OCI-LY3 (cell line): ENCODE data around the gene EIF3A.

Source experiments
- H2AFZ ChIP-seq: fragments of 200-600, 300-600 bp; shearing (Covaris generic); 2 replicates; pipeline ENCODE4 v1.6.0; 2014; ENCODE audit warnings: antibody characterized with exemption, low read depth, low read length
- H3K27ac ChIP-seq: fragments of 200-600, 300-600 bp; sonication (generic); 2 replicates; pipeline ENCODE4 v1.5.1; 2014; ENCODE audit warnings: mild to moderate bottlenecking, low read length, moderate library complexity, mixed read lengths
- H3K27me3 ChIP-seq: fragments of 200-600, 300-600 bp; sonication (generic); 2 replicates; pipeline ENCODE4 v1.6.1; 2014; ENCODE audit warnings: low read depth, low read length, mixed read lengths
- H3K36me3 ChIP-seq: fragments of 200-600, 300-600 bp; sonication (generic); replicated peaks from 2 replicates; pipeline ENCODE3; 2014; ENCODE audit warnings: low read depth, low read length, mixed read lengths
- H3K4me1 ChIP-seq: fragments of 300-600, 200-600 bp; sonication (generic); 2 replicates; pipeline ENCODE4 v1.6.1; 2014; ENCODE audit warnings: low read length, mixed read lengths
- H3K4me2 ChIP-seq: fragments of 200-600, 300-600 bp; sonication (generic); 2 replicates; pipeline ENCODE4 v1.6.1; 2014; ENCODE audit warnings: low read length, mixed read lengths
- H3K4me3 ChIP-seq: fragments of 300-600, 200-600 bp; sonication (generic); 2 replicates; pipeline ENCODE4 v1.5.1; 2014; ENCODE audit warnings: antibody characterized with exemption, mild to moderate bottlenecking, low read length, moderate library complexity
- H3K79me2 ChIP-seq: fragments of 300-600, 200-600 bp; shearing (Covaris generic); 2 replicates; pipeline ENCODE4 v1.6.1; 2014; ENCODE audit warnings: mild to moderate bottlenecking, low read length, mixed read lengths
- H3K9ac ChIP-seq: fragments of 300-600, 200-600 bp; shearing (Covaris generic); 2 replicates; pipeline ENCODE4 v1.6.0; 2014; ENCODE audit warnings: mild to moderate bottlenecking, low read length, moderate library complexity
- H3K9me3 ChIP-seq: fragments of 200-600, 300-600 bp; shearing (Covaris generic); 2 replicates; pipeline ENCODE4 v1.6.1; 2014; ENCODE audit warnings: low read length, mixed read lengths; ENCODE audit not compliant: insufficient read depth
- H4K20me1 ChIP-seq: fragments of 200-600, 300-600 bp; sonication (generic); 2 replicates; pipeline ENCODE4 v1.6.1; 2016; ENCODE audit warnings: low read length, mixed read lengths; ENCODE audit not compliant: insufficient read depth
- CTCF ChIP-seq: fragments of 200-600, 300-600 bp; sonication (generic); IDR thresholded peaks from 2 replicates; pipeline ENCODE4 v1.5.1; 2014; ENCODE audit warnings: antibody characterized with exemption, low read length, low read depth
- EZH2phosphoT487 ChIP-seq: fragments of 200-600 bp; shearing (Covaris generic); IDR thresholded peaks from 2 replicates; pipeline ENCODE4 v1.6.1; 2018; ENCODE audit warnings: antibody characterized with exemption, mixed run types, low read depth

Gene EIF3A

GRCh38 chr10:119105155-119105554, 24.5 kb upstream of the EIF3A start:
- H3K9ac ChIP-seq: peak overlapping the region; percentile 75
- H3K36me3 ChIP-seq: no peaks in the 10 kb centered on the region
- no peaks in the 10 kb centered on the region for H3K9me3 ChIP-seq
- no peak overlapping the region for H3K27ac ChIP-seq
- no peak overlapping the region for H2AFZ ChIP-seq
- H3K4me3 ChIP-seq: peak overlapping the region; percentile 95
- no peaks in the 10 kb centered on the region for H3K27me3 ChIP-seq
- H3K79me2 ChIP-seq: peaks cover 3% of the 10 kb centered on the region; the same call in 1 of the 2 replicates
- peaks cover 8% of the 10 kb centered on the region for H3K4me1 ChIP-seq
- H4K20me1 ChIP-seq: no peaks in the 10 kb centered on the region
- TF ChIP-seq CTCF (no peak), EZH2phosphoT487 (no peak)
- peak overlapping the region; percentile 89 for H3K4me2 ChIP-seq

GRCh38 chr10:119104654-119105015, 24.0 kb upstream of the EIF3A start:
- TF ChIP-seq CTCF: no peak
- TF ChIP-seq EZH2phosphoT487: no peak
- Histone ChIP-seq H3K27me3 (no peaks in the 10 kb centered on the region), H3K4me2 (peak overlapping the region; percentile 89), H2AFZ (no peak overlapping the region), H3K4me1 (peaks cover 8% of the 10 kb centered on the region), H3K36me3 (no peaks in the 10 kb centered on the region), H3K4me3 (peak overlapping the region; percentile 95), H3K27ac (no peak overlapping the region), H4K20me1 (no peaks in the 10 kb centered on the region), H3K9ac (peak overlapping the region; percentile 75), H3K9me3 (no peaks in the 10 kb centered on the region), H3K79me2 (peaks cover 3% of the 10 kb centered on the region; the same call in 1 of the 2 replicates)

GRCh38 chr10:119103903-119104653, 23.5 kb upstream of the EIF3A start, which contains the start of gene DENND10:
TSS of gene DENND10 (plus strand) at chr10:119104113. CDS start at chr10:119104143, 30 bp downstream.
- Histone ChIP-seq H3K27me3 (no peaks in the 10 kb centered on the region), H3K9ac (peak within 1 kb of the TSS; percentile 75), H3K4me2 (peak within 1 kb of the TSS; percentile 89), H3K4me3 (peak within 1 kb of the TSS; percentile 95), H3K36me3 (no peaks in the 10 kb centered on the region), H3K79me2 (peaks cover 3% of the 10 kb centered on the region; the same call in 1 of the 2 replicates), H3K4me1 (peaks cover 8% of the 10 kb centered on the region), H3K9me3 (no peaks in the 10 kb centered on the region), H2AFZ (peak within 1 kb of the TSS; percentile 79; the same call in 1 of the 2 replicates), H4K20me1 (no peaks in the 10 kb centered on the region), H3K27ac (no peak within 1 kb of the TSS)
- TF ChIP-seq CTCF (no peak), EZH2phosphoT487 (no peak)

- H2AFZ ChIP-seq: peak overlapping the region; percentile 79; the same call in 1 of the 2 replicates
- TF ChIP-seq EZH2phosphoT487: no peak
- no peak for TF ChIP-seq CTCF
- no peaks in the 10 kb centered on the region for H3K9me3 ChIP-seq
- no peak overlapping the region for H3K9ac ChIP-seq
- H3K36me3 ChIP-seq: no peaks in the 10 kb centered on the region
- peak overlapping the region; percentile 20 for H3K4me2 ChIP-seq
- H3K4me3 ChIP-seq: peak overlapping the region; percentile 22; the same call in 1 of the 2 replicates
- no peak overlapping the region for H3K27ac ChIP-seq
- H3K79me2 ChIP-seq: peaks cover 3% of the 10 kb centered on the region; the same call in 1 of the 2 replicates
- no peaks in the 10 kb centered on the region for H4K20me1 ChIP-seq
- H3K27me3 ChIP-seq: no peaks in the 10 kb centered on the region
- peaks cover 8% of the 10 kb centered on the region for H3K4me1 ChIP-seq
Observed at GRCh38 chr10:119103241-119103902, 22.8 kb upstream of the EIF3A start.
